Muscle of leg (tissue), 11 donors: ENCODE data around the gene HP1BP3. TPM values are rescaled to one million over a fixed set of nuclear protein-coding genes. Genes with fewer than 3 reads are reported as not detected.
"Not testable (repeated sequence)": the region's sequence is repeated elsewhere in the genome, so short reads cannot be mapped to it uniquely, and the experiment has no call there.

ENCODE experiments used
- DNase-seq: peaks from one replicate; pipeline ENCODE4 v3.0.0; 2013
- H3K27ac ChIP-seq: one replicate; pipeline ENCODE4 v1.5.1; 2013; ENCODE audit warnings: mild to moderate bottlenecking, low read length, control low read depth
- H3K27me3 ChIP-seq: one replicate; pipeline ENCODE4 v1.6.1; 2013; ENCODE audit warnings: low read length; ENCODE audit not compliant: control insufficient read depth, insufficient read depth
- H3K36me3 ChIP-seq: one replicate; pipeline ENCODE4 v1.6.1; 2013; ENCODE audit warnings: low read length; ENCODE audit not compliant: control insufficient read depth, insufficient read depth
- H3K4me1 ChIP-seq: one replicate; pipeline ENCODE4 v1.6.1; 2013; ENCODE audit warnings: low read length; ENCODE audit not compliant: control insufficient read depth, insufficient read depth
- H3K4me3 ChIP-seq: one replicate; pipeline ENCODE4 v1.5.1; 2013; ENCODE audit warnings: low read length, control low read depth
- H3K9me3 ChIP-seq: replicated peaks from 2 replicates; pipeline ENCODE4 v1.6.1; 2013; ENCODE audit warnings: low read depth, low read length; ENCODE audit not compliant: control insufficient read depth
- WGBS: methylation state at CpG from one replicate; pipeline ENCODE4 v1.1.5; 2013; ENCODE audit warnings: missing lambda C conversion rate; ENCODE audit not compliant: insufficient coverage; 5-methylcytosine and 5-hydroxymethylcytosine counted together
- polyA plus RNA-seq, 8 donors: library from polyadenylated mRNA; unstranded; fragments of 120-200 nt; gene quantifications; one replicate each; pipeline versions ENCODE4 v1.2.1 to v1.2.3, GENCODE V29; 2013; ENCODE audit warnings: inconsistent platforms in 1 of 8, low replicate concordance in 1 of 8; ENCODE audit not compliant: insufficient read length in 8 of 8, insufficient read depth in 1 of 8
- total RNA-seq: library from RNA; stranded (reverse); fragments of 120-200 nt; gene quantifications from one replicate; pipeline ENCODE4 v1.2.4, GENCODE V29; 2013

HP1BP3 gene
- total and polyA plus RNA-seq, 9 donors: 147 to 216 (median 164) TPM

DNA sequence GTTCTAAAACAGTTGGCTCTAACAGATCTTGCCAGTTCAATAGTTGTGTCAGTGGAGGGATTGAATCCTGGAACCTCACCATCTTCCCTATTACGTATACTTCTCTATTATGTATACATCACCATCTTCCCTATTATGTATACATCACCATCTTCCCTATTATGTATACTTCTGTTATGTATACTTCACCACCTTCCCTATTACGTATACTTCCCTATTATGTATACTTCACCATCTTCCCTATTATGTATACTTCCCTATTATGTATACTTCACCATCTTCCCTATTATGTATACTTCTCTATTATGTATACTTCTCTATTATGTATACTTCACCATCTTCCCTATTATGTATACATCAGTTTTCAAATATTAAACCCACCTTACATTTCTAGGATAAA is 34.4 kb upstream of the HP1BP3 start:
- no CpG with 5 or more reads among the region's 2 CpGs for WGBS
- H3K27me3 ChIP-seq: no peaks in the 10 kb centered on the region
- DNase-seq: no peak
- H3K27ac ChIP-seq: no peak overlapping the region
- H3K4me1 ChIP-seq: no peaks in the 10 kb centered on the region
- H3K36me3 ChIP-seq: peaks cover 7% of the 10 kb centered on the region
- H3K9me3 ChIP-seq: no peaks in the 10 kb centered on the region
- H3K4me3 ChIP-seq: no peak overlapping the region

DNA sequence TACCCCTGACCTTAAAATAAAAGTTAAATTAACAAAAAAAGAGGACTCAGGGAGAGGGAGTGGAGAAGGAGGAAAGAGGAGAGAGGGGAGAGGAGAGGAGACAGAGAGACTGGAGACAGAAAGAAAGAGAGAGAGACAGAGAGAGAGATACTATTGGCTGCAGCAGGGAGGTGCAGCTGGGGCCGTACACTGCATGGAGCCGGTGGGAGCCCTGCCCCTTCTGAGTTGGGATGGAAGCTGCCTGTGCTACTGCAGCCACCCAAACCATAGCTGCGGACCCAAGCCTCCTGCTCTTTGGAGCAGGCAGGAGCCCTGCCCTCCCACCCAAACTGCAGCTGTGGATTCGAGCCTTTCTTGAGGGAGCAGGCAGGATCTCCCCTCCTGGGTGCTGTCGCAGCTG is 32.7 kb upstream of the HP1BP3 start:
- no peak for DNase-seq
- Histone ChIP-seq H3K9me3 (no peaks in the 10 kb centered on the region), H3K4me1 (no peaks in the 10 kb centered on the region), H3K27ac (no peak overlapping the region), H3K27me3 (no peaks in the 10 kb centered on the region), H3K36me3 (peaks cover 7% of the 10 kb centered on the region), H3K4me3 (no peak overlapping the region)
- 80% methylated on average over 2 of the region's 5 CpGs for WGBS

- no peak overlapping the region for H3K27ac ChIP-seq
Observed at GRCh38 chr1:20814534-20814871, 27.4 kb upstream of the HP1BP3 start.

DNA sequence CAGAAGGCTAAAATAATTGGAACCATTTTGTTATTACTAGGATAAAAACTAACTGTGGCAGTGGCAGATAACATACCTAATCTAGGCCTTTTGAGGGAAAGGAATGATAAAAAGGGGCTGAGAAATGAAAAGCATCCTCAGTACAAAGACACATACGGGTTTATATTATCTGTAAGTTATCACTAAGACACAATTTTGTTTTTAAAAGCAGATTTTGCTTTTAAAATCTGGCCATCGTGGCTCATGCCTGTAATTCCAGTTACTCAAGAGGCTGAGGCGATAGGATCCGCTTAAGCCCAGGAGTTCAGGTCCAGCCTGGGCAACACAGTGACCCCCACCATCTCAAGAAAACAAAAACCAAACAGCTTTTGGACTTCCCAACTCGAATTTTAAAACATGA is 24.8 kb upstream of the HP1BP3 start:
- no peak overlapping the region for H3K27ac ChIP-seq
- no CpG with 5 or more reads among the region's 5 CpGs for WGBS
- H3K4me3 ChIP-seq: no peak overlapping the region
- no peak for DNase-seq
- no peaks in the 10 kb centered on the region for H3K4me1 ChIP-seq
- peaks cover 6% of the 10 kb centered on the region for H3K36me3 ChIP-seq
- no peaks in the 10 kb centered on the region for H3K27me3 ChIP-seq
- no peaks in the 10 kb centered on the region for H3K9me3 ChIP-seq

More at GRCh38 chr1:20814534-20814871, 27.4 kb upstream of the HP1BP3 start:
- H3K4me3 ChIP-seq: no peak overlapping the region
- no peak for DNase-seq
- no peaks in the 10 kb centered on the region for H3K4me1 ChIP-seq
- H3K9me3 ChIP-seq: no peaks in the 10 kb centered on the region
- peaks cover 9% of the 10 kb centered on the region for H3K36me3 ChIP-seq
- H3K27me3 ChIP-seq: no peaks in the 10 kb centered on the region
- WGBS: no CpG with 5 or more reads among the region's 4 CpGs

DNA sequence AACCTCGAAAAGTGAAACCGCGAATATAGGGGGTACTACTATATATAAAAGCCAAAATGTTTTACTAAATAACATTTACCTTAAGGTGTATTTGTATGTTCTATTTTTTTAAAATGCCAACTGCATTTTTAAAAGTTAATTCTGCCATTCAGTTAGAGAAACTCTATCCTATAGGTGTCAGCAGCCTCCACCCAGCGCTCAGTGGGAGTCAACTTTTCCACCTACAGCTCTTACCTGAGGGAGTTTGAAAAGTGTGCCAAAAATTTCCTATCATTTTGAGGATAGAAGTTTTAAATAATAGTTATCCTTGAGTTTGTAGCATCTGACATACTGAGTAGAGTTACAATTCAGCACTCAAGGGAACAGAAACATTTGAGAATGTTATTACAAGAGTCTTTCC is 6.1 kb upstream of the HP1BP3 start:
- Histone ChIP-seq H3K4me1 (peaks cover 5% of the 10 kb centered on the region), H3K4me3 (no peak overlapping the region), H3K27me3 (no peaks in the 10 kb centered on the region), H3K9me3 (no peaks in the 10 kb centered on the region), H3K36me3 (no peaks in the 10 kb centered on the region), H3K27ac (no peak overlapping the region)
- no peak for DNase-seq
- no CpG with 5 or more reads among the region's 4 CpGs for WGBS

DNA sequence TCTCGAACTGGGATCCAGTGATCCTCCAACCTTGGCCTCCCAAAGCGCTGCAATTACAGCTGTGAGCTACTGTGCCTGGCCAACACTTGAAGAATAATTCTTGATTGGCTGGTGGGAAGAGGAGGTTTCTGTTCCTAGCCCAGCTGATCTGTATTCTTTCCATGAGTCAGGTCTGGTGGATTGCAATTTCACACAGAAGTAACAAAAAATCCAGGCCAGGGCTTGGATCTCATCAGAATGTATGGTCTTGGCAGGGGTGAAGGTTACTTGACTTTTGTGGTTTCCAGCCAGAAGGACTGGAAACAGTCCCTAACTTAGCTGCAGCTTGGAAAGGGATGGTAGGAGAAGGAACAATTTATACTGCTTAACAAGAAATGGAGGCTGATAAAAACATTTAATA is 5.1 kb upstream of the HP1BP3 start:
- Histone ChIP-seq H3K27me3 (no peaks in the 10 kb centered on the region), H3K4me1 (peaks cover 8% of the 10 kb centered on the region), H3K9me3 (no peaks in the 10 kb centered on the region), H3K36me3 (no peaks in the 10 kb centered on the region), H3K27ac (peak overlapping the region; percentile 84), H3K4me3 (no peak overlapping the region)
- peak; percentile 98 for DNase-seq
- WGBS: no CpG with 5 or more reads among the region's 2 CpGs

GRCh38 chr1:20790785-20791184 is 3.7 kb upstream of the HP1BP3 start:
- no peak for DNase-seq
- Histone ChIP-seq H3K36me3 (no peaks in the 10 kb centered on the region), H3K4me1 (peaks cover 8% of the 10 kb centered on the region), H3K9me3 (no peaks in the 10 kb centered on the region), H3K27me3 (no peaks in the 10 kb centered on the region), H3K4me3 (no peak overlapping the region), H3K27ac (no peak overlapping the region)
- no CpG with 5 or more reads among the region's 3 CpGs for WGBS

- peaks cover 12% of the 10 kb centered on the region for H3K4me1 ChIP-seq
- not testable (repeated sequence) for H3K27ac ChIP-seq, DNase-seq, H3K27me3 ChIP-seq, H3K4me3 ChIP-seq, H3K36me3 ChIP-seq, H3K9me3 ChIP-seq
- no CpG with 5 or more reads among the region's 9 CpGs for WGBS
Observed at GRCh38 chr1:20789598-20789997, 2.5 kb upstream of the HP1BP3 start.

DNA sequence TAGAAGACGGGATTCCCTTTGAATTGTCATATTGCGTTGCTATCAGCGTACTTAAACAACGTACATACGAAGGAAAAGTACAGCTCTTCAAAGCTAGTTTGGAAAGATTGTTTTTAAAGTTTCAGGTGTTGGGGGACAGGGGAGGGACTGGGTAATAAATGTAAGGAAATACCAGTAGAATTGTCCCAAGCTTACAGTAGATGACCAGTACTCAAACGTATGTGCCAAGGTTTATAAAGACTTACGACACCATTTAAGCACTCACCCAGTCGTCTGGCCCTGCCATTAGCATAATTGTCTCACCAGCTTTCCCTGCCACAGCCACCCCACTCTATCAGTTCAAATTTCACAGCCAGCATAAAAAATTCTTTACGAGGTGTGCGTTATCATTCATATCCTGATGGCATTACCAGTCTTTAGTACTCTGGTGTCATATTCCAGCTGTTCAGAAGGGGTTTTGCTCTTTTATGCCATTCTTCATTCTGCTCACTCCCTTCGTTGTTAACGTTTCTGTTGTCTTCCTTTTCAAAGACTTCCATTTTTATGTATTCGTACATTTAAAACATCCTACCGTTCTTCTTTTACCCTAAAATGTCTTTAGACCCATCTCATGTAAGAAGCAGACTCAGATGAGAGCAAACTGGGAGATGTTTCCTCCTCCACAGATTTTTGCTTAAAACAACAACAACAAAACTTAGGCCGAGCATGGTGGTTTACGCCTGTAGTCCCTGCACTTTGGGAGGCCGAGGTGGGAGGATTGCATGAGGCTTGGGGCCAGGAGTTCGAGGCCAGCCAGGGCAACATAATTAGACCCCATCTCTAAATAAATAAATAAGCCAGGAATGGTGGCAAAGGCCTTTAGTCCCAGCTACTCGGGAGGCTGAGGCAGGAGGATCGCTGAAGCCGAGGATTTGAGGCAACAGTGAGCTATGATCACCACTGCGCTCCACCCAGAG is 1.0 kb upstream of the HP1BP3 start:
- DNase-seq: peak; percentile 65
- no peaks in the 10 kb centered on the region for H3K36me3 ChIP-seq
- peak overlapping the region; percentile 71 for H3K4me3 ChIP-seq
- no peaks in the 10 kb centered on the region for H3K27me3 ChIP-seq
- WGBS: 42% methylated on average over 10 of the region's 22 CpGs
- peaks cover 12% of the 10 kb centered on the region for H3K4me1 ChIP-seq
- H3K27ac ChIP-seq: peak overlapping the region; percentile 98
- H3K9me3 ChIP-seq: no peaks in the 10 kb centered on the region

DNA sequence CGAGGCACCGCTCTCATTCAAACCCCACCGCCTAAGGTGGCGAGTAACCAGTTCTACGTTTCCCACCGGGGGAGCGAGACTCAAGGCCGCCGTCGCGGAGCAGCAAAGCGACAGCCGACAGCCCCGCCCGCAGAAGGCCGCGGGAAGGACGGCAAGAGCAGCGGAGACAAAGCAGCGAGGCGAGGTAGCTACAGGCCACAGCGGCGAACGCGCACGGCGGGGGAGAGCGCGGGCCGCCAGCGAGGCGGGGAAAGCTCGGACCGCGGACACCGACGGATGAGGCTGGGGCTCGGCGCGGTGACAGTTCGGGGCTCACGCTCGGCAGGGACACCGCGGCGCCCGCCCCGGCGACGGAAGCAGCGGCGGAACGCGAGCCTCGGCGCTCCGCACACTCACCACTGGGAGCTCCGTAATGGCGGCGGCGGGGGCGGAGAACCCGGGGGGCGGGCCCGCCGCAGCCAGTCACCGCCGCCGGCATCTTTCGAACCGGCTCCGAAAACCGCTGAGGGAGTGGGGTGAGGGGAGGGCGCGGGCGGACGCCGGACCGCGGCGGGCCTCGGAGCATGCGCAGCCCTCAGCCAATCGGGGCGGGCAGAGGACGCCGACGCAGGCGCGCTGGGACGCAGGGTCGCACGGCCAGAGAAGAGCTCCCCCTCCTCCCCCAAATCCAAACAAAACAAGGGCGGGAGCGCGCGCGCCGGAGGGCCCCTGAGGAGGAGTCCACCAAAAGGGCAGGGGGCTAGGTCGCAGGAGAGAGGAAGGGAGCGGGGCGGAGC is 666 bp downstream of the HP1BP3 start:
- Histone ChIP-seq H3K36me3 (no peaks in the 10 kb centered on the region), H3K9me3 (no peaks in the 10 kb centered on the region), H3K27ac (peak overlapping the region; percentile 98), H3K27me3 (no peaks in the 10 kb centered on the region), H3K4me3 (peak overlapping the region; percentile 93), H3K4me1 (peaks cover 9% of the 10 kb centered on the region)
- under 1% methylated on average over 67 of the region's 102 CpGs for WGBS
- peak; percentile 98 for DNase-seq
